B cell (primary cell): Measurements from ENCODE around the gene ARFGEF2. TPM values are rescaled to one million over a fixed set of nuclear protein-coding genes. Genes with fewer than 3 reads are reported as not detected.

Experiments used
- ATAC-seq: fragments of 200-7000 bp; cut with Tn5 transposase; one replicate; pipeline ENCODE4 v1.10.0; 2021; ENCODE audit warnings: low read depth, mild to moderate bottlenecking, moderate number of reproducible peaks, moderate library complexity
- CTCF ChIA-PET: fragments of 350-600 bp; sonication (Branson Sonifier 250); formaldehyde crosslinking; loops from one replicate; lab custom pipeline; 2021; ENCODE audit warnings: antibody characterized with exemption, inconsistent platforms; lab: Charles Lee
- POLR2A ChIA-PET: fragments of 350-600 bp; sonication (Branson Sonifier 250); formaldehyde crosslinking; loops from one replicate; lab custom pipeline; 2021; ENCODE audit warnings: antibody characterized with exemption; lab: Charles Lee
- DNase-seq: peaks from one replicate; pipeline ENCODE4 v3.0.0; 2013
- H2AFZ ChIP-seq: 2 replicates; pipeline ENCODE4 v1.6.1; 2012; ENCODE audit warnings: mild to moderate bottlenecking, low read depth, low read length; ENCODE audit not compliant: insufficient read depth, poor library complexity, severe bottlenecking
- H3K27ac ChIP-seq, 2 donors: 1 replicate in 1 of 2; 2 replicates in 1 of 2; pipeline ENCODE4 v1.5.1; 2012 to 2013; ENCODE audit warnings: low read length in 2 of 2, mild to moderate bottlenecking in 2 of 2, moderate library complexity in 1 of 2
- H3K27me3 ChIP-seq, 4 experiments: fragments of 200-600 bp in 1 of 4; sonication (generic) in 1 of 4; replicated peaks in 1 of 4; 1 replicate in 2 of 4; 2 replicates in 2 of 4; pipeline versions ENCODE4 v1.6.1 to v1.7.0; 2013 to 2016; ENCODE audit warnings: low read length in 3 of 4, mild to moderate bottlenecking in 2 of 4, mixed read lengths in 1 of 4, moderate library complexity in 1 of 4; ENCODE audit not compliant: insufficient read depth in 4 of 4, control insufficient read depth in 3 of 4; ENCODE audit errors: control extremely low read depth in 1 of 4
- H3K36me3 ChIP-seq, 2 experiments: replicated peaks in 1 of 2; 1 replicate in 1 of 2; 2 replicates in 1 of 2; pipeline versions ENCODE4 v1.6.1 to v1.7.1; 2013; ENCODE audit warnings: low read length in 1 of 2; ENCODE audit not compliant: insufficient read depth in 2 of 2, control insufficient read depth in 1 of 2; ENCODE audit errors: control extremely low read depth in 1 of 2, extremely low read depth in 1 of 2
- H3K4me1 ChIP-seq, 2 donors: fragments of 200-600 bp in 1 of 2; sonication (generic) in 1 of 2; 1 replicate in 1 of 2; 2 replicates in 1 of 2; pipeline versions ENCODE4 v1.5.1 to v1.6.1; 2013 to 2017; ENCODE audit warnings: low read length in 2 of 2; ENCODE audit not compliant: control insufficient read depth in 2 of 2, insufficient read depth in 2 of 2
- H3K4me2 ChIP-seq: replicated peaks from 2 replicates; pipeline ENCODE3; 2012; ENCODE audit warnings: mild to moderate bottlenecking, low read depth, low read length; ENCODE audit not compliant: poor library complexity, severe bottlenecking
- H3K4me3 ChIP-seq, 5 experiments: fragments of 200-600 bp in 1 of 5; sonication (generic) in 1 of 5; 1 replicate in 3 of 5; 2 replicates in 2 of 5; pipeline versions ENCODE4 v1.5.1 to v1.7.0; 2011 to 2016; ENCODE audit warnings: low read length in 4 of 5, mild to moderate bottlenecking in 4 of 5, low read depth in 2 of 5, control low read depth in 1 of 5, moderate library complexity in 1 of 5; ENCODE audit not compliant: insufficient read depth in 1 of 5; ENCODE audit errors: control extremely low read depth in 1 of 5, extremely low read depth in 1 of 5
- H3K79me2 ChIP-seq: fragments of 200-600 bp; sonication (generic); one replicate; pipeline ENCODE4 v1.6.0; 2016; ENCODE audit warnings: low read length; ENCODE audit not compliant: control insufficient read depth, insufficient read depth
- H3K9ac ChIP-seq: fragments of 200-600 bp; sonication (generic); 2 replicates; pipeline ENCODE4 v1.6.1; 2017; ENCODE audit warnings: mild to moderate bottlenecking, low read length, moderate library complexity
- H3K9me3 ChIP-seq, 3 donors: one replicate each; pipeline versions ENCODE4 v1.6.1 to v1.7.1; 2013; ENCODE audit warnings: low read length in 2 of 3; ENCODE audit not compliant: control insufficient read depth in 2 of 3, insufficient read depth in 1 of 3; ENCODE audit errors: control extremely low read depth in 1 of 3
- H4K20me1 ChIP-seq: 2 replicates; pipeline ENCODE4 v1.6.0; 2012; ENCODE audit warnings: mild to moderate bottlenecking, low read length; ENCODE audit not compliant: insufficient read depth, control insufficient read depth, poor library complexity, severe bottlenecking
- H3K27ac Mint-ChIP-seq: one replicate; pipeline ENCODE4 v1.8.0; 2021; ENCODE audit warnings: mixed read lengths
- H3K27me3 Mint-ChIP-seq: one replicate; pipeline ENCODE4 v1.8.0; 2021; ENCODE audit warnings: mixed read lengths
- H3K4me1 Mint-ChIP-seq: one replicate; pipeline ENCODE4 v1.8.0; 2021; ENCODE audit warnings: mixed read lengths
- H3K4me3 Mint-ChIP-seq: one replicate; pipeline ENCODE4 v1.8.0; 2021; ENCODE audit warnings: mixed read lengths
- H3K9me3 Mint-ChIP-seq: one replicate; pipeline ENCODE4 v1.8.0; 2022; ENCODE audit warnings: mixed read lengths; ENCODE audit not compliant: insufficient read depth
- EZH2 ChIP-seq: IDR thresholded peaks from 2 replicates; pipeline ENCODE4 v1.6.1; 2012; ENCODE audit warnings: borderline replicate concordance, low read depth, mild to moderate bottlenecking, moderate library complexity, low read length; ENCODE audit not compliant: insufficient read depth, poor library complexity, severe bottlenecking
- WGBS: methylation state at CpG from one replicate; pipeline ENCODE4 v1.1.5; 2013; ENCODE audit warnings: missing lambda C conversion rate; ENCODE audit not compliant: insufficient coverage; 5-methylcytosine and 5-hydroxymethylcytosine counted together
- intact Hi-C: fragments of 100-400 bp; cut with micrococcal nuclease; formaldehyde crosslinking; loops from one replicate; pipeline ENCODE4 v1.10.0; 2022
- polyA plus RNA-seq: library from polyadenylated mRNA; depleted of rRNA; stranded (reverse); fragments of >200 nt; gene quantifications from 2 replicates; pipeline ENCODE4 v1.2.3, GENCODE V29; 2012
- total RNA-seq, 2 donors: library from RNA; stranded (reverse); fragments of 120-200 nt in 1 of 2; gene quantifications; 1 replicate in 1 of 2; 2 replicates in 1 of 2; pipeline versions ENCODE4 v1.2.3 to v1.2.4, GENCODE V29; 2013 to 2022
- TF ChIP-seq, protein P1 (sequence below): fragments of 200-600 bp; IDR thresholded peaks from one replicate; pipeline ENCODE4 v1.8.0; 2022; ENCODE audit warnings: antibody characterized with exemption, mild to moderate bottlenecking

The ARFGEF2 gene
- total and polyA plus RNA-seq, 2 donors (not counting 1 experiment from before 2014, with no cell fraction given), result 10.8 to 34.3 TPM

DNA sequence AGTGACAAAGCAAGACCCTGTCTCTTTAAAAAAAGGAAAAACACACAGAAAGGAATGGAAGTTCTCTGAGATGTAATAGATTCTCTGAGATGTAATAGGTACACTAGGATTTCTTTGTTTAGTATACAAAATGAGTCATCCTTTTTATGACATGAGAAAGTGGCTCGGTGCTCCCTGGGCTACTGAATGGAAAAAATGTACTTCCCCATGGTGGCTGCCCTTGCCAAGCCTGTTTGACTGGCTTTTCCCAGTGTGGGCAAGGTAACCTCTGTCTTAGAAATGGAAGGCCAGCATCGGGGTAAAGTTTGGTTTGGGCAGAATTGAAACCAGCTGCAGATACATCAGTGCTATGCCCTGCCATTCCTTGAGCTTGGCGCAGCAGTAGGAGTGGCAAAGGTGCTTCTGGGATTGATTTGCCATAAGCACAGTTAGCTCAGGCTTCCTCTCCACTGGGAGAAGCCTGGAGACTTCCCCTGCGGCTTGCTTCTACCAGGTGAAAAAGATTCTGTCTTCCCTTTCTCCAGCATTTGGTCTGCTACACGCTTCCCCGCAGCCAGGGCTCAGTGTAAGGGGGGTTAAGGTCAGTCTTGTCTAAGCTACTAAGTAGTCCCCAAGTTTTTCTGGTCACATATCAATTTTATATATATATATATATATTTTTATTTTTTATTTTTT lies 24.5 kb downstream of the ARFGEF2 start:
- H3K9ac ChIP-seq, result no peak overlapping the region
- H3K27ac ChIP-seq, result no peak overlapping the region
- H3K4me3 ChIP-seq, result no peak overlapping the region
- ATAC-seq (no peak), DNase-seq (no peak)
- H4K20me1 ChIP-seq, result peaks cover 24% of the 10 kb centered on the region
- H3K9me3 ChIP-seq, result no peaks in the 10 kb centered on the region
- CTCF ChIA-PET, result no interaction called here
- peaks cover 28% of the 10 kb centered on the region for H3K79me2 ChIP-seq
- intact Hi-C loops, result no loop called here
- TF ChIP-seq, protein P1, sequence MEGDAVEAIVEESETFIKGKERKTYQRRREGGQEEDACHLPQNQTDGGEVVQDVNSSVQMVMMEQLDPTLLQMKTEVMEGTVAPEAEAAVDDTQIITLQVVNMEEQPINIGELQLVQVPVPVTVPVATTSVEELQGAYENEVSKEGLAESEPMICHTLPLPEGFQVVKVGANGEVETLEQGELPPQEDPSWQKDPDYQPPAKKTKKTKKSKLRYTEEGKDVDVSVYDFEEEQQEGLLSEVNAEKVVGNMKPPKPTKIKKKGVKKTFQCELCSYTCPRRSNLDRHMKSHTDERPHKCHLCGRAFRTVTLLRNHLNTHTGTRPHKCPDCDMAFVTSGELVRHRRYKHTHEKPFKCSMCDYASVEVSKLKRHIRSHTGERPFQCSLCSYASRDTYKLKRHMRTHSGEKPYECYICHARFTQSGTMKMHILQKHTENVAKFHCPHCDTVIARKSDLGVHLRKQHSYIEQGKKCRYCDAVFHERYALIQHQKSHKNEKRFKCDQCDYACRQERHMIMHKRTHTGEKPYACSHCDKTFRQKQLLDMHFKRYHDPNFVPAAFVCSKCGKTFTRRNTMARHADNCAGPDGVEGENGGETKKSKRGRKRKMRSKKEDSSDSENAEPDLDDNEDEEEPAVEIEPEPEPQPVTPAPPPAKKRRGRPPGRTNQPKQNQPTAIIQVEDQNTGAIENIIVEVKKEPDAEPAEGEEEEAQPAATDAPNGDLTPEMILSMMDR, result no peak
- TF ChIP-seq EZH2, result no peak
- H3K4me2 ChIP-seq, result no peak overlapping the region
- H3K36me3 ChIP-seq, result peaks cover 13 to 75% of the 10 kb centered on the region in 2 experiments
- POLR2A ChIA-PET, result no interaction called here
- Mint-ChIP-seq H3K4me3 (no peak overlapping the region), H3K9me3 (no peaks in the 10 kb centered on the region), H3K27ac (no peak overlapping the region), H3K27me3 (no peaks in the 10 kb centered on the region), H3K4me1 (no peaks in the 10 kb centered on the region)
- 94% methylated on average over 4 of the region's 6 CpGs for WGBS
- H3K4me1 ChIP-seq, result no peaks in the 10 kb centered on the region
- H2AFZ ChIP-seq, result no peak overlapping the region
- no peaks in the 10 kb centered on the region for H3K27me3 ChIP-seq

DNA sequence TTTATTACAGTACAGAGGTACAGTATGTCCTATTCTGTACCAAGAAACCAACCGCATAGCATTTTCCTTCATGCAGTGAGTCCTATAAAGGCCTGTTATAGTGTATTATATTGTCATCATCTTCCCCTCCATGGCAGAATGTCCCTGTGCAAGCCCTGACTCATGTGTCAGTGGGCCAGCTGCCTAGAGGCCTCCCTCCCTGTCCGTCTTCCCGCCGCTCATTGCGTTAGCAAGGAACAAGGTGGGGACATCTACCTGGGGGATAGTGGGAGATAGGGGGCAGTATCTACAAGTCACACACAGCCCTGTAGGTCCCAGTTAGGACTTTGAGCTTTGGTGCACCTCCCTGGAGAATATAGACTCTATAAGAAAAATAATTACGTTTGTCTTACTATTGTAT lies 27.1 kb downstream of the ARFGEF2 start:
- intact Hi-C loops, result no loop called here
- Mint-ChIP-seq H3K4me1 (no peaks in the 10 kb centered on the region), H3K9me3 (no peaks in the 10 kb centered on the region), H3K27ac (no peak overlapping the region), H3K27me3 (no peaks in the 10 kb centered on the region), H3K4me3 (no peak overlapping the region)
- H3K4me2 ChIP-seq, result no peak overlapping the region
- DNase-seq (no peak), ATAC-seq (no peak)
- no peak overlapping the region for H3K27ac ChIP-seq
- POLR2A ChIA-PET, result no interaction called here
- no peaks in the 10 kb centered on the region for H3K9me3 ChIP-seq
- H2AFZ ChIP-seq, result no peak overlapping the region
- peaks cover 17% of the 10 kb centered on the region for H3K79me2 ChIP-seq
- no peaks in the 10 kb centered on the region for H3K4me1 ChIP-seq
- no peak overlapping the region for H3K9ac ChIP-seq
- no peak for TF ChIP-seq EZH2
- TF ChIP-seq, protein P1, result no peak
- H4K20me1 ChIP-seq, result peaks cover 26% of the 10 kb centered on the region
- WGBS, result no CpG with 5 or more reads among the region's 6 CpGs
- CTCF ChIA-PET, result interaction anchor here (1.7 to 2.0 kb wide), 2 partner anchors 291 to 292 kb away, joined by 4 read pairs; no protein-coding TSS in a partner anchor
- H3K36me3 ChIP-seq, result peaks cover 5 to 77% of the 10 kb centered on the region in 2 experiments
- H3K27me3 ChIP-seq, result no peaks in the 10 kb centered on the region
- no peak overlapping the region for H3K4me3 ChIP-seq
